ENCODE measurements around the gene NFIC.

- no peak for TF ChIP-seq CTCF (IDR thresholded peaks at IDR 0.05)
- TF ChIP-seq POLR2A (IDR thresholded peaks at IDR 0.05): no peak
Observed at GRCh38 chr19:3477951-3478350, 111.6 kb downstream of the NFIC start.
